DND-41 (cell line): ENCODE measurements around the gene MSGN1.

ENCODE experiments used
- ATAC-seq: fragments of 200-7000 bp; cut with Tn5 transposase; 3 replicates; pipeline ENCODE4 v1.9.1; 2021; ENCODE audit warnings: low read depth; ENCODE audit not compliant: insufficient read depth
- DNase-seq: peaks from one replicate; pipeline ENCODE4 v3.0.0-alpha.2; 2020
- H2AFZ ChIP-seq: 2 replicates; pipeline ENCODE4 v1.6.0; 2012; ENCODE audit warnings: low read depth, low read length
- H3K27ac ChIP-seq: 2 replicates; pipeline ENCODE4 v1.5.1; 2012; ENCODE audit warnings: low read length, inconsistent platforms
- H3K27me3 ChIP-seq: fragments of 200-600 bp; sonication (generic); 2 replicates; pipeline ENCODE4 v1.6.0; 2012; ENCODE audit warnings: low read length, mild to moderate bottlenecking, inconsistent platforms; ENCODE audit not compliant: insufficient read depth, poor library complexity
- H3K36me3 ChIP-seq: 2 replicates; pipeline ENCODE4 v1.5.1; 2012; ENCODE audit warnings: low read length, inconsistent platforms; ENCODE audit not compliant: insufficient read depth
- H3K4me1 ChIP-seq: 2 replicates; pipeline ENCODE4 v1.5.1; 2012; ENCODE audit warnings: mild to moderate bottlenecking, low read length; ENCODE audit not compliant: insufficient read depth
- H3K4me2 ChIP-seq: 2 replicates; pipeline ENCODE4 v1.6.0; 2012; ENCODE audit warnings: mild to moderate bottlenecking, moderate library complexity, low read length, inconsistent platforms; ENCODE audit not compliant: insufficient read depth
- H3K4me3 ChIP-seq, 2 experiments: fragments of 200-600 bp in 1 of 2; shearing (Covaris generic) in 1 of 2; 2 replicates each; pipeline ENCODE4 v1.5.1; 2012 to 2016; ENCODE audit warnings: inconsistent platforms in 2 of 2, low read length in 2 of 2, mild to moderate bottlenecking in 2 of 2, low read depth in 1 of 2, moderate library complexity in 1 of 2
- H3K79me2 ChIP-seq: 2 replicates; pipeline ENCODE4 v1.6.0; 2012; ENCODE audit warnings: low read length, inconsistent platforms; ENCODE audit not compliant: insufficient read depth
- H3K9ac ChIP-seq: 2 replicates; pipeline ENCODE4 v1.6.0; 2012; ENCODE audit warnings: low read depth, mild to moderate bottlenecking, inconsistent platforms, low read length, moderate library complexity
- H3K9me3 ChIP-seq: 2 replicates; pipeline ENCODE4 v1.5.1; 2012; ENCODE audit warnings: low read length, moderate library complexity, mild to moderate bottlenecking, inconsistent platforms; ENCODE audit not compliant: insufficient read depth, severe bottlenecking
- H4K20me1 ChIP-seq: 2 replicates; pipeline ENCODE4 v1.6.0; 2012; ENCODE audit warnings: low read length; ENCODE audit not compliant: insufficient read depth
- EZH2 ChIP-seq: IDR thresholded peaks from 3 replicates; pipeline ENCODE4 v1.6.1; 2012; ENCODE audit warnings: borderline replicate concordance, low read depth, mild to moderate bottlenecking, moderate library complexity, low read length, inconsistent platforms; ENCODE audit not compliant: severe bottlenecking
- TF ChIP-seq, protein P1 (sequence below): IDR thresholded peaks from 2 replicates; pipeline ENCODE4 v1.5.1; 2012; ENCODE audit warnings: borderline replicate concordance, low read length, moderate library complexity, mild to moderate bottlenecking; ENCODE audit not compliant: poor library complexity, severe bottlenecking; ENCODE audit errors: extremely low read depth

MSGN1 gene

DNA sequence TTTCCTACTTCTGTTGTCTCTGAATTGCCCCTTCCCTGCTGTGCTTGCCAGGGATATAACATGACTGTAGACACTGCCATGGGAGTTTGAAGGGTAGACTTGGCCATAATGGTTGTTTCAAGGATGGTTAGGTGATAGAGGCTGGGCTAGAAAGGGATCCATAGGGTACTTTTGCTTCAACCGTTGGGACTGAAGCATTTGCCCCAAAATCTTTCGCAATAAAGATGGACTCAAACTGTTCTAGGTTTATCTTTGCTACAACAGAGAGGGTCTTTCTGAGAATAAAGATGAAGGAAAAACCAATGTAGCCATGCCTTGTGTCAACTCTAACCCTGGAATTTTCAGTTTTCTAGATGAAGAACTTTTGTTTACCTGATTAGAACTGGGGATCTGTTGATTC, 27.2 kb downstream of the MSGN1 start:
- H3K79me2 ChIP-seq = no peaks in the 10 kb centered on the region
- H2AFZ ChIP-seq = no peak overlapping the region
- no peak overlapping the region for H3K4me2 ChIP-seq
- no peaks in the 10 kb centered on the region for H3K4me1 ChIP-seq
- DNase-seq = no peak
- H3K9me3 ChIP-seq = no peaks in the 10 kb centered on the region
- no peak overlapping the region for H3K9ac ChIP-seq
- no peak overlapping the region for H3K4me3 ChIP-seq
- H4K20me1 ChIP-seq = no peaks in the 10 kb centered on the region
- H3K36me3 ChIP-seq = no peaks in the 10 kb centered on the region
- ATAC-seq = no peak
- H3K27me3 ChIP-seq = no peaks in the 10 kb centered on the region
- TF ChIP-seq, protein P1, sequence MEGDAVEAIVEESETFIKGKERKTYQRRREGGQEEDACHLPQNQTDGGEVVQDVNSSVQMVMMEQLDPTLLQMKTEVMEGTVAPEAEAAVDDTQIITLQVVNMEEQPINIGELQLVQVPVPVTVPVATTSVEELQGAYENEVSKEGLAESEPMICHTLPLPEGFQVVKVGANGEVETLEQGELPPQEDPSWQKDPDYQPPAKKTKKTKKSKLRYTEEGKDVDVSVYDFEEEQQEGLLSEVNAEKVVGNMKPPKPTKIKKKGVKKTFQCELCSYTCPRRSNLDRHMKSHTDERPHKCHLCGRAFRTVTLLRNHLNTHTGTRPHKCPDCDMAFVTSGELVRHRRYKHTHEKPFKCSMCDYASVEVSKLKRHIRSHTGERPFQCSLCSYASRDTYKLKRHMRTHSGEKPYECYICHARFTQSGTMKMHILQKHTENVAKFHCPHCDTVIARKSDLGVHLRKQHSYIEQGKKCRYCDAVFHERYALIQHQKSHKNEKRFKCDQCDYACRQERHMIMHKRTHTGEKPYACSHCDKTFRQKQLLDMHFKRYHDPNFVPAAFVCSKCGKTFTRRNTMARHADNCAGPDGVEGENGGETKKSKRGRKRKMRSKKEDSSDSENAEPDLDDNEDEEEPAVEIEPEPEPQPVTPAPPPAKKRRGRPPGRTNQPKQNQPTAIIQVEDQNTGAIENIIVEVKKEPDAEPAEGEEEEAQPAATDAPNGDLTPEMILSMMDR = no peak
- no peak for TF ChIP-seq EZH2
- H3K27ac ChIP-seq = no peak overlapping the region

DNA sequence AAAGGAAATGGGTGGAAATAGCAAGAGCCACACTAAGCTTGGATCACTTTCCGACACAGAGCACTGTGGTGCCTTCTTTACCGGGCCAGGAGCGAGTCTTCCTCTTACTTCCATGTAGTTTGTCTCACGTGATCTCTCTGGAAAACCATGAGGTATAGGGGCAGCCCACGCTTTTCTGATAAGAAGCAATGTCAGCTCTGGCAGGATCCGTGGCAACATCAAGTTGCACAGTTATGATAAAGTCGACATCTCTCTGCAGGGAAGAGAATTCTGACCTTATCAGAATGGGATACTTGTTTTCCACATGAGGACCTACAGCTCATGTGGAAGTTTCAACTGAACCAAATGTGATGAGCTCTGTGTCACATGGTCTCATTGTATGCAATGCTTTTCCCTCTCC, 29.5 kb downstream of the MSGN1 start:
- Histone ChIP-seq H3K27me3 (no peaks in the 10 kb centered on the region), H3K4me2 (no peak overlapping the region), H4K20me1 (no peaks in the 10 kb centered on the region), H3K9ac (no peak overlapping the region), H3K79me2 (no peaks in the 10 kb centered on the region), H2AFZ (no peak overlapping the region), H3K36me3 (no peaks in the 10 kb centered on the region), H3K4me3 (no peak overlapping the region), H3K4me1 (no peaks in the 10 kb centered on the region), H3K9me3 (no peaks in the 10 kb centered on the region), H3K27ac (no peak overlapping the region)
- DNase-seq (no peak), ATAC-seq (no peak)
- TF ChIP-seq, protein P1 = no peak
- TF ChIP-seq EZH2 = no peak

DNA sequence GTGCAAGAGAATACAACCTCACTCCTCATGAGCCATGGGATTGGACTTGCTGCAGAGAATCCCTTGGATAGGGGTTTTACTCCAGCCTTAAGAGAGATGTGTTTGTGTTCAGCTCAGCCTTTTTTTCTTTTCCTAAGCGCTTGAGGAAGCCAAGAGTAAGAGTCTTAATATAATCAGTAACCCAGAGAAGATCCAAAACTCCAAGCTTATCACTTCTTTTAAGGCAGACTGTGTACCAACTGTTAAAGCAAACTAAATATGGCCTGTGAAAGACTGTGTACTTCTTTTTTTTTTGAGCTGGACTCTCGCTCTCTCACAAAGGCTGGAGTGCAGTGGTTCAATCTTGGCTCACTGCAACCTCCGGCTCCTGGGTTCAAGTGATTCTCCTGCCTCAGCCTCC, 30.4 kb downstream of the MSGN1 start:
- no peak overlapping the region for H3K4me2 ChIP-seq
- ATAC-seq (no peak), DNase-seq (no peak)
- no peaks in the 10 kb centered on the region for H3K79me2 ChIP-seq
- no peaks in the 10 kb centered on the region for H3K27me3 ChIP-seq
- H3K4me3 ChIP-seq = no peak overlapping the region
- H3K9me3 ChIP-seq = no peaks in the 10 kb centered on the region
- H3K4me1 ChIP-seq = no peaks in the 10 kb centered on the region
- H2AFZ ChIP-seq = no peak overlapping the region
- TF ChIP-seq, protein P1 = no peak
- H3K9ac ChIP-seq = no peak overlapping the region
- H4K20me1 ChIP-seq = no peaks in the 10 kb centered on the region
- H3K27ac ChIP-seq = no peak overlapping the region
- no peaks in the 10 kb centered on the region for H3K36me3 ChIP-seq

DNA sequence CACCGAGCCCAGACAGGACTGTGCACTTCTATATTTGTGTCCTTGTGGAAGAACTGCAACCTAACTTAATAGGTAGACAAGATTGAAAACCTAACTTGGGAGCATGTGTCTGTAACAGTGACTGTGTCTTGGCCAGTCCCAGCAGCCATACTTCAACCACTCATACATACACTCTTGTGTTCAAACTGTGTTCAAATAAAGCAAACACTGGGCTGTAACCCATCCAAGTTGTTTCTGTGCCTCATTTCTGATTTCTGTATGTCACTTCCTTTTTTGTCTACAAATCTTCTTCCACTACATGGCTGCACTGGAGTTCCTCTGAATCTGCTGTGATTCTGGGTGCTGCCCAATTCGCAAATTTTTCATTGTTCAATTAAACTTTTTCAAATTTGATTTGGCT, 31.0 kb downstream of the MSGN1 start:
- Histone ChIP-seq H3K36me3 (no peaks in the 10 kb centered on the region), H4K20me1 (no peaks in the 10 kb centered on the region), H3K4me2 (no peak overlapping the region), H3K4me1 (no peaks in the 10 kb centered on the region), H3K27ac (no peak overlapping the region), H2AFZ (no peak overlapping the region), H3K9me3 (no peaks in the 10 kb centered on the region), H3K4me3 (no peak overlapping the region), H3K27me3 (no peaks in the 10 kb centered on the region), H3K79me2 (no peaks in the 10 kb centered on the region), H3K9ac (no peak overlapping the region)
- TF ChIP-seq EZH2 = no peak
- TF ChIP-seq, protein P1 = no peak
- DNase-seq = no peak
- no peak for ATAC-seq
